Measurements from ENCODE around the gene ISG20L2. TPM values are rescaled to one million over a fixed set of nuclear protein-coding genes. Genes with fewer than 3 reads are reported as not detected.

ISG20L2 gene
- total and polyA plus RNA-seq, 12 donors: 5.7 to 17.5 (median 13.3) TPM

- H3K4me1 ChIP-seq: peaks cover 35 to 72% (median 60%) of the 10 kb centered on the region in 9 donors
- H3K36me3 ChIP-seq: peaks cover 0 to 36% (median 21%) of the 10 kb centered on the region in 9 donors
- TF ChIP-seq, protein P1, sequence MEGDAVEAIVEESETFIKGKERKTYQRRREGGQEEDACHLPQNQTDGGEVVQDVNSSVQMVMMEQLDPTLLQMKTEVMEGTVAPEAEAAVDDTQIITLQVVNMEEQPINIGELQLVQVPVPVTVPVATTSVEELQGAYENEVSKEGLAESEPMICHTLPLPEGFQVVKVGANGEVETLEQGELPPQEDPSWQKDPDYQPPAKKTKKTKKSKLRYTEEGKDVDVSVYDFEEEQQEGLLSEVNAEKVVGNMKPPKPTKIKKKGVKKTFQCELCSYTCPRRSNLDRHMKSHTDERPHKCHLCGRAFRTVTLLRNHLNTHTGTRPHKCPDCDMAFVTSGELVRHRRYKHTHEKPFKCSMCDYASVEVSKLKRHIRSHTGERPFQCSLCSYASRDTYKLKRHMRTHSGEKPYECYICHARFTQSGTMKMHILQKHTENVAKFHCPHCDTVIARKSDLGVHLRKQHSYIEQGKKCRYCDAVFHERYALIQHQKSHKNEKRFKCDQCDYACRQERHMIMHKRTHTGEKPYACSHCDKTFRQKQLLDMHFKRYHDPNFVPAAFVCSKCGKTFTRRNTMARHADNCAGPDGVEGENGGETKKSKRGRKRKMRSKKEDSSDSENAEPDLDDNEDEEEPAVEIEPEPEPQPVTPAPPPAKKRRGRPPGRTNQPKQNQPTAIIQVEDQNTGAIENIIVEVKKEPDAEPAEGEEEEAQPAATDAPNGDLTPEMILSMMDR (IDR thresholded peaks at IDR 0.05): no peak
- intact Hi-C loops (cut with DNase I): loop anchor here in 1 of 10 donors (10.0 kb wide), 1 partner anchor 242 kb away; the partner anchor contains the start of gene MEF2D
- H3K9me3 ChIP-seq: no peaks in the 10 kb centered on the region
- peak overlapping the region; percentile 47 to 99 (median 97) for H3K4me3 ChIP-seq
- ATAC-seq: no peak
- WGBS, 2 donors: 43 to 54% methylated on average over 9 of the region's 9 CpGs
- peak overlapping the region; percentile 94 to 100 (median 100) for H3K27ac ChIP-seq
- no peaks in the 10 kb centered on the region for H3K27me3 ChIP-seq
- DNase-seq: no peak
Measured at GRCh38 chr1:156746406-156746727, 17.8 kb upstream of the ISG20L2 start.

DNA sequence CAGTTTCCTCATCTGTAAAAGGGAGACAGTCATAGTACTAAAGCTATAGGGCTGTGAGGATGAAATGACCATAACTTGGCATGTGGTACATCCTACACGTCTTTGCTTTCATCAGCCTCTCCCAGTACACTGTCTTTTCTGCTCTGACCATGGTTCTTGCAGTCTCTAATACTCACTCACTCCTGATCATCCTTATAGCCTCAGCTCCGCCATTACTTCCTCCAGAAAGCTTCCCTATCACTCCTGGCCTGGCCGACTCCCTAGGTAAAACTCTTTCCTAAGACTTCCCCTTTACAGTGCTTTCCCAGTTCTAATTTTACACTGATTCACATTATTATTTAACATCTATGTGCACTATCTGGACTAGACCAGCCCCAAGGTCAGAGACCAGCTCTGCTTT, 17.3 kb upstream of the ISG20L2 start:
- Histone ChIP-seq H3K4me1 (peaks cover 35 to 74% (median 61%) of the 10 kb centered on the region in 9 donors), H3K36me3 (peaks cover 0 to 36% (median 21%) of the 10 kb centered on the region in 9 donors), H3K27ac (peak overlapping the region in 9 of 10 donors; percentile 94 to 100 (median 100)), H3K27me3 (no peaks in the 10 kb centered on the region), H3K9me3 (no peaks in the 10 kb centered on the region), H3K4me3 (peak overlapping the region in 5 of 10 donors; percentile 79 to 99 (median 98))
- TF ChIP-seq, protein P1 (IDR thresholded peaks at IDR 0.05): no peak
- no peak for DNase-seq
- ATAC-seq: no peak
- 61 to 63% methylated on average over 3 of the region's 3 CpGs for WGBS, 2 donors
- intact Hi-C loops (cut with DNase I): loop anchor here in 1 of 10 donors (10.0 kb wide), 1 partner anchor 241 kb away; the partner anchor contains the start of gene MEF2D

GRCh38 chr1:156744786-156745419, 16.3 kb upstream of the ISG20L2 start:
- ATAC-seq (no peak), DNase-seq (no peak)
- 75 to 76% methylated on average over 14 of the region's 14 CpGs for WGBS, 2 donors

DNA sequence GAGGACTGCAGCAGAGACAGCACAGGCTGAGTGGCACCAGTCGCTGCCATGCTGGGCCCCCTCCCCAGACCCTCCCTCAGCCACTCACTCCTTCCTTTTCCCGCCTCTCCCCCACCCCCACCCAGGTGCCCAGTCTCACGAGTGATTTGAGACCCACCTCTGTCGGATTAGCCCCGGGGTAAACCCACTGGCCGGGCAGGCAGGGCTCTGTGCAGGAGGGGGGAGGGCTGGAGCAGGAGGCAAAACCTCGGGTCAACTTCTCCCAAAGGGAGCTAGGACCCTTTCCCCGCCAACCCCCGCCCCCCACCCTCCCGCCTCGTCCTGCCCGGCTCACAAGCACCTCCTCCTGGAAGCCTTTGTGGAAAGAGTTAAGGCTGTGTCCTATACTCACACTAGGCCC, 15.8 kb upstream of the ISG20L2 start:
- intact Hi-C loops (cut with DNase I): loop anchor here in 1 of 10 donors (10.0 kb wide), 1 partner anchor 240 kb away; the partner anchor contains the start of gene MEF2D
- H3K27me3 ChIP-seq: no peaks in the 10 kb centered on the region
- WGBS, 2 donors: 74 to 77% methylated on average over 12 of the region's 12 CpGs
- H3K36me3 ChIP-seq: peaks cover 0 to 36% (median 21%) of the 10 kb centered on the region in 9 donors
- H3K9me3 ChIP-seq: no peaks in the 10 kb centered on the region
- no peak for ATAC-seq
- no peak overlapping the region for H3K4me3 ChIP-seq
- no peak for DNase-seq
- peak overlapping the region in 6 of 10 donors; percentile 18 to 100 (median 98) for H3K27ac ChIP-seq
- TF ChIP-seq, protein P1 (IDR thresholded peaks at IDR 0.05): no peak
- peaks cover 26 to 76% (median 59%) of the 10 kb centered on the region in 9 donors for H3K4me1 ChIP-seq

More at GRCh38 chr1:156744786-156745419, 16.3 kb upstream of the ISG20L2 start:
- no peaks in the 10 kb centered on the region for H3K27me3 ChIP-seq
- H3K27ac ChIP-seq: peak overlapping the region in 9 of 10 donors; percentile 19 to 100 (median 100)
- H3K4me1 ChIP-seq: peaks cover 30 to 76% (median 61%) of the 10 kb centered on the region in 9 donors
- H3K36me3 ChIP-seq: peaks cover 0 to 36% (median 21%) of the 10 kb centered on the region in 9 donors
- no peaks in the 10 kb centered on the region for H3K9me3 ChIP-seq
- intact Hi-C loops (cut with DNase I): loop anchor here in 1 of 10 donors (10.0 kb wide), 1 partner anchor 240 kb away; the partner anchor contains the start of gene MEF2D
- H3K4me3 ChIP-seq: no peak overlapping the region
- TF ChIP-seq, protein P1 (IDR thresholded peaks at IDR 0.05): no peak
